GM21737 (cell line): ENCODE results near the gene KLHL3.
A peak's percentile ranks its signal among the peaks of the same experiment; 100 is the strongest.

Source experiments
- ATAC-seq: cut with Tn5 transposase; IDR thresholded peaks from one replicate; pipeline ENCODE4 v1.9.1; 2021; ENCODE audit warnings: mild to moderate bottlenecking, moderate library complexity; ENCODE audit not compliant: unreplicated experiment

KLHL3 gene

GRCh38 chr5:137750436-137750835 lies 14.5 kb upstream of the KLHL3 start:
- ATAC-seq, result no peak

- no peak for ATAC-seq
Measured at GRCh38 chr5:137747848-137748247, 12.0 kb upstream of the KLHL3 start.

DNA sequence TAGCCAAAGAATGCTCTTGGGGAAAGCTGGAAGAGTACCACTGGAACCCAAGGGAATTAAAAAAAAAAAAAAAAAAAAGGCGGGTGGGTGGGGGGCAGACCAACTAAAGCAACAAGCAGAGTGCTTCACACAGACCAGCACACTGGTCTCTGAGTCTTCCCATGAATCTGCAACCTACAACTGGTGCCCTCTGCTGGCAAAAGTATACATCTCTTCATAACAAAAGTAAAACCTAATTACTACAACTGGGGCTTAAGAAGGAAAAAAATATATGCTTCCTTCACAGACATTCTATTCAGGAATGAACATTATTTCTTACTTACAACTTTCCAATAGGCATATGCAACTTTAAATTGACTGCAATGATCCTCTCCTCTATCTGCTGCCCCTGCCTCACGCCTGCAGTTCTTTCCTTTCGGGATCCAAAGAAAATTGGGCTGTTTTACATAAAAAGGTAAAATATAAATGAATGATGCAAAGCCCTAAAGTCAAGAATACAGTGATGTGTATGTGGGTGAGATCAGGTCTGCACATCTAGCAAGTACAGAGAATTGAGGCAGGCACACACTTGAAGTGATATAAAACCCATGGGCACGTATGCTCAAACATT lies 7.2 kb upstream of the KLHL3 start:
- ATAC-seq, result peak; percentile 55

- no peak for ATAC-seq
Measured at GRCh38 chr5:137741718-137742117, 5.8 kb upstream of the KLHL3 start.

- no peak for ATAC-seq
Measured at GRCh38 chr5:137739737-137740136, 3.8 kb upstream of the KLHL3 start.

DNA sequence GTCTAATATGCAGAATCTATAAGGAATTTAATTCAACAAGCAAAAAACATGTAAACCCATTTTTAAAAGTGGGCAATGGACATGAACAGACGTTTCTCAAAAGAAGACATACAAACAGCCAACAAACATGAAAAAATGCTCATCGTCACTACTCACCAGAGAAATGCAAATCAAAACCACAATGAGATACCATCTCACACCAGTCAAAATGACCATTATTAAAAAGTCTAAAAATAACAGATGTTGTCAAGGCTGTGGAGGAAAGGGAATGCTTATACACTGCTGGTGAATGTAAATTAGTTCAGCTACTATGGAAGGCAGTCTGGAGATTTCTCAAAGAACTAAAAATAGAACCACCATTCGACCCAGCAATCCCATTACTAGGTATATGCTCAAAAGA lies 3.1 kb upstream of the KLHL3 start:
- no peak for ATAC-seq

DNA sequence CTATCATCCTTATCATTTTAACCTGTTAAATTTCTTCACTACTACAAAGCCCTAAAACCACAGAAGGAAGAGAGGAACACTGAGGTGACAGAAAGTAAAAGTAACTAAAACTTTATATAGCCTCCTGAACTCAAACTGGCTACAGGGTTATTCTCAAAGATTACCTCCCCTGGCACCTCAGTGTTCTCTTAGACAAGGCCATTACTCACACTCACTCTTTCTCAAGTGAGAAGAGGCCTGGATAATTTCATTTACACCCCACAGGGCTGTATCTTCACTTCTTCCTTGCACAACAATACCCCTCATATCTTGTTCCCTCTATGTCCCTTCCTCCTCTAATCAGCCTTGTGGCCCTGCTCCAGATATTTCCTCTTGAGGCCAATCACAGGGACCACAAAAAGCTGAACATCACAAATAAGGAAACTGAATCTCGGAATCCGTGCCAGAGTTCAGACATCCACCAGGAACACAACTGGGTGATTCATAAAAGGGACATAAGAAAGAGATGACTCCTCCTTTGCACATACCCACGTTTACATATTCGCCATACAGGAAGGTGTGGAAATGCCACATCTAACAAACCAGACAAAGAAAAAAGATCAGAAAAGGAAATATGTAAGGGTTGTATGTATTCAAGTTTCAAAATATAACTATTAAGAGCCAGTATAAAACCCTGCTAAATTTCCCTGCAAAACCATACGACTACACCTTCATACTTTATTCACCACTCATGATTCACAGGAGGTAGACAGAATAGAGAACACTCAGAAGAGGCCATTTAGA lies 1.7 kb upstream of the KLHL3 start:
- no peak for ATAC-seq

GRCh38 chr5:137736496-137736895 lies 607 bp upstream of the KLHL3 start:
- no peak for ATAC-seq

GRCh38 chr5:137734962-137735554 lies 831 bp downstream of the KLHL3 start:
- peak; percentile 22 for ATAC-seq

DNA sequence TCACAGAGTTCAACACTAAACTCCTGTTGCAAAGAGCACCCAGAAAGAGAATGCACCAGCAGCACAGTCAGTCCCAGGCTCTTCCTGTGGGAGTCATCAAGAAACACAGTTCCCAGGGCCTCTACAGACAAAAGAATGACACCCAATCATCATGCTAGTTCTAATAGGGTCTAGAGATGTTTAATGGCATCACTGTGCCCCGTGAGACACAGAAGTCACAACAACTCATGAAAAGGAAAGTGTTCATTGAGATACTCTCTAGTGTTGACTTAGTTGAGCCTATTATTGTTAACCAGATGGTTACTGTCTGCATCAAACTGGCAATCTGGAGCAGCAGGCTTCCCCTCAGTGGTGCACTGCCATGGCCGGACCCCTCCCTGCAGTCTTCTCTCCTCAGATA lies 1.6 kb downstream of the KLHL3 start:
- ATAC-seq, result no peak

GRCh38 chr5:137733922-137734321 lies 2.0 kb downstream of the KLHL3 start:
- ATAC-seq, result no peak

DNA sequence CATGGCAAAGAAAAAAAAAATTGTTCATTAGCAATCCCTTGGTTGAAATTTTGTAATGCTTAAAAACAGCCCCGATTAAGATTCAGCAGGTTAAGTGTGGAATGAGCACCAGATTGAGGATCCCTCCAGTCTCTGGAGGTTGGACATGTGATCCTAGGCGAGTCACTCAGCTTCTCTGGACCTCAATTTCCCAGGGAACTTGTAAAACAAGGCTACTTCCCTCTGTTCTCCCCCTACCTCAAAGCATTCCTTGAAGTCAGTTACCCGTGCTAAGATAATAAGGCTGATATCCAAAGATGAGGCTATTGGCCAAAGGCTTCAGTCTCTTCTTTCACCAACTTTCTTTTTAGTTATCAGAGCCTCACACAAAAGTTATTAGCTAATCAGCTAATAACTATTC lies 2.9 kb downstream of the KLHL3 start:
- no peak for ATAC-seq

- ATAC-seq, result no peak
Measured at GRCh38 chr5:137731176-137731575, 4.7 kb downstream of the KLHL3 start.

GRCh38 chr5:137730336-137730735 lies 5.6 kb downstream of the KLHL3 start:
- ATAC-seq, result no peak

- ATAC-seq, result no peak
Measured at GRCh38 chr5:137728048-137728447, 7.8 kb downstream of the KLHL3 start.

DNA sequence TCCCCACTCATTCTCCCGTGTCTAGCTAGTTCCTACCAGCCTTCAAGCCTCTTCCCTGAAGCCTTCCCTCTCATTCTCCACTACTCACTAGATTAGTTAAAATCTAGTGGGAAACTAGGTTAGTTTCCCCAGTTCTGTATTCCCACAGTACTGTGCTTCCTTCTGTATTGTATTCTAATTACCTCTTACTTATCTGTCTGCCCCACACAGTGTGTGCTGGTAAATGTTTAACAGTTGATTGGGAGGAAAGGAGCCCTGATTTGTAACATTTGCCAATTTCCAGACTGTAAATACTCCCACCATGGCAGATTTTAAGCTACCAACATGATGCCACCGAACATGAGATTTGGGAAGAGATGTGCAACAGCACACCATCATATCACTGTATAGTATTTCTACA lies 8.3 kb downstream of the KLHL3 start:
- ATAC-seq, result no peak

DNA sequence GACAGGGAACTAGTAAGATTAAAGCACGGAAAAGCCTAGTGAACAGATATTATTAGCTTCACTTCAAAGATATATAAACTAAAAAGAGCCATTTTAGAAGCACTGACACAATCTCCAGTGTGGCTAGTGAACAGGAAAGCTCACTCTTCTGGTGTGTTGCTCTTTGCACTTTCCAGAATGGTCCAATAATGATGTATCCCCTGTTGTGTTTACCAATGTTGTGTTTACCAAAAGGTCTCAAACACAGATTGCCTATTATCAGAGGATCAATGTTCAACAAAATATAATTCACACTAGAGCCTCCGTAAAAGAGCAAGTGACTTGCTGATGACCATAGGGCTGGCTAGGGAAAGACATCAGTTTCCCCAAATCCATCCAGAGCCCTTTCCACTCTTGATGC lies 11.6 kb downstream of the KLHL3 start:
- ATAC-seq, result no peak

DNA sequence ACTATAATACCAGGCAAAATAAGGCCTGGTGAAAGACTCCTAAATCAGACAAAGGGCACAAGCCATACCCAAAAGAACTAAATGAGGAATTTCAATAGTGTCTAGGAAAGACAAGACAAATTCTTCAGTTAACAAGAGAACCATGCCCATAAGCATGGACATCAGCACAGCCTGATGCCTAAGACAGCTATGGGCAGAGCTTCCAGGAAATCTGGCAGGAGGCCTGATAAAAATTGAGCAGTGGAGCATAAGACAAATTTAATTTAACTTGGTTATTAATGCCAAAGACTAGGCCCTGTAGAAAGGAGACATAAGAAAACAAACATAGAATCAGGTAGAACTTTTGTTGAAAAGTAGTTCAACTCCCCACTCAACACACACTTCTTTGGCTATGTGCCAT lies 17.3 kb downstream of the KLHL3 start:
- ATAC-seq, result no peak

DNA sequence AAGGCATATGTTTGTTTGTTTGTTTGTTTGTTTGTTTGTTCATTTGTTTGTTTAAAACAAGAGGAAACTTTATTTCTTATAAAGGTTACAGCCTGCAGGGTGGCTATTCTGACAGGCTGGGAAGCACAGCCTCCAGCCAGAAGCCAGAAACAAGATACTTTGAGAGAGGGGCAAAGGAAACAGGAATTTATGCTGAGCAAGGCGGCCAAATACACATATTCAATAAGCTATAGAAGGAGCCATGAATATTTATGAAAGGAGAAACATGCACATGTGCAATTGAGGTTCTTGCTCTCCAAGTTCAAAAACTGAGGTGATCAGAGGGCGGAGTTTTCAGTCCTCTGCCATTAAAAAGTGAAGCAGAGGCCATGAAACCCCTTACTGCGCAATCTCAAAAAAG lies 19.6 kb downstream of the KLHL3 start:
- ATAC-seq, result no peak

DNA sequence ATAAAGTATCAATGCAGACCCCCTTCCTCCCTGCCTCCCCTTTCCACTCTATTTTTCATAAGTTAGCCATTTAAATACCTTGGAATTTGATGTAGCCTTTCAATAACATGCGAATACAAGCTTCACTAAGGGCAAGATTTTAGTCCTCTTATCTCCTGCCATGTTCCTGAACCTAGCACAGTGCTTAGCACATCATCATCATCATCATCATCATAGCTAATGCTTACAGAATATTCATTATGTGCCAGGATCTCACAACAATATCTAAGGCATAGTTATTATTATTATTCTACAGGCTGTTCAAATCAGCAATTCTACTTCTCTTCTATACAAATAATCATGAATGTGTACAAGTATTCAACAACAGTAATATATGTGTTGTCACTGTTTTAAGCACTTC lies 20.4 kb downstream of the KLHL3 start:
- no peak for ATAC-seq

- no peak for ATAC-seq
Measured at GRCh38 chr5:137714946-137715345, 20.9 kb downstream of the KLHL3 start.

- ATAC-seq, result no peak
Measured at GRCh38 chr5:137714494-137714893, 21.4 kb downstream of the KLHL3 start.
